B cell (primary cell): ENCODE results near the gene CASK.

Source experiments
- CTCF ChIP-seq: fragments of 200-600 bp; IDR thresholded peaks from one replicate; pipeline ENCODE4 v1.8.0; 2022; ENCODE audit warnings: antibody characterized with exemption, mild to moderate bottlenecking
- EZH2 ChIP-seq: IDR thresholded peaks from 2 replicates; pipeline ENCODE4 v1.6.1; 2012; ENCODE audit warnings: borderline replicate concordance, low read depth, mild to moderate bottlenecking, moderate library complexity, low read length; ENCODE audit not compliant: insufficient read depth, poor library complexity, severe bottlenecking

GRCh38 chrX:41526925-41527324, 396.4 kb downstream of the CASK start:
- TF ChIP-seq CTCF (no peak), EZH2 (no peak)
